HG02798 (cell line): ENCODE measurements around the gene MST1.

Experiments
- ATAC-seq: cut with Tn5 transposase; IDR thresholded peaks from one replicate; pipeline ENCODE4 v1.9.1; 2021; ENCODE audit warnings: mild to moderate bottlenecking; ENCODE audit not compliant: unreplicated experiment, poor library complexity

Gene MST1

DNA sequence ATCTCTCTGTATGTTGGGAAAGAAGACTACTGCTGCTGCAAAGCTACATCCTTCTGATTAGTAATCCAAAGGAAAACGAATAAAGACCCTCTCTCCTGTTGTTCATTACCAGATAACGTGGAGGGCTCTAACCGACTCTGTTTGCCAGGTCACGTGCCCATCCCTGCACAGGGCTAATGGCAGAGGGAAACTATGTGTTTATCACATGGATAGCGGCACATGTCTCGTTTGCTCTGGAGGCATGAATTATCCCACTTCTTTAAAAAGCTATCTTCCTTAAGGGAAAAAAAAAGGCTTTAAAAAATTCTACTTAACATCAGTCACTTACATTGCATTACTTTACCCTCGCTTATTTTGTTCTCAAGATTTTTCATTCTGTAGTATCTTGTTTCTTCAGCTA is 48.0 kb downstream of the MST1 start:
- ATAC-seq = no peak

DNA sequence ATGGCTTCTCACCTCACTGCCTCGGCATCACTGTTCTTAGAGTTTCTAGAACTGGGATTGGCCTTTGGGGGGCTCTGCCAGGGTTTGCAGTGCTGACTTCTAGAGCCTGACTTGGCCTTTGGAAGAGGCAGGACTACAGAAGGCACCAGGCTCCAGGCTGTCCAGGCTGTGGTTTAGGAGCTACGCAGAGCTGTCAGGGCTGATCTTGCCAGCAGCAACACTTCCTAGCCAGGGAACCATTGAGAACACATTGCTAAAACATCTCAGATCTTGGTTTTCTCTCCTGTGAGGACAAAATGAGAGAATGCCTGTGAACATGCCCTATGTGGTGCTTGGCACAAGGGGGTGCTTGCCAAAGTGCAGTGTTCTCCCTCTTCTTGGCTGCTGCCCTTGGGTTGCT is 49.7 kb downstream of the MST1 start:
- no peak for ATAC-seq

DNA sequence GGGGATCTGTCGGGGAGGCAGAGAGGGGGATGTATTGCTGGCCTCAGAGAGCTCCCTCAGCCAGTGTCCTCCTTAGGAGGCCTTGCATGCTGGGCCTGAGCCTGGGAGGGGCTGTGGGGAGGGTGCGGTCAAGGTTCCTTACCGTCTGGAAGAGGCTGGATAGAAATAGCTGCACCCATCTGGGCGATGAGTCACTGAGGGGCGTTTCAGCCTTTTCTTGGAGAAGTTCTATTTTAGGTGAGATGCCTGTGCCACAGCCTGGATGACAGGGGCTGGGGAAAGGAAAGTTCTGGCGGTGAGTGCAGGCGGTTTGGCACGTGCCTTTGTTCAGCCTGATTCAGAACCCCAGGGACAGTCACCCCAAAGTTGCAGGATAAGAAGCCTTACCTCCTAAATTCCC is 50.8 kb downstream of the MST1 start:
- no peak for ATAC-seq

DNA sequence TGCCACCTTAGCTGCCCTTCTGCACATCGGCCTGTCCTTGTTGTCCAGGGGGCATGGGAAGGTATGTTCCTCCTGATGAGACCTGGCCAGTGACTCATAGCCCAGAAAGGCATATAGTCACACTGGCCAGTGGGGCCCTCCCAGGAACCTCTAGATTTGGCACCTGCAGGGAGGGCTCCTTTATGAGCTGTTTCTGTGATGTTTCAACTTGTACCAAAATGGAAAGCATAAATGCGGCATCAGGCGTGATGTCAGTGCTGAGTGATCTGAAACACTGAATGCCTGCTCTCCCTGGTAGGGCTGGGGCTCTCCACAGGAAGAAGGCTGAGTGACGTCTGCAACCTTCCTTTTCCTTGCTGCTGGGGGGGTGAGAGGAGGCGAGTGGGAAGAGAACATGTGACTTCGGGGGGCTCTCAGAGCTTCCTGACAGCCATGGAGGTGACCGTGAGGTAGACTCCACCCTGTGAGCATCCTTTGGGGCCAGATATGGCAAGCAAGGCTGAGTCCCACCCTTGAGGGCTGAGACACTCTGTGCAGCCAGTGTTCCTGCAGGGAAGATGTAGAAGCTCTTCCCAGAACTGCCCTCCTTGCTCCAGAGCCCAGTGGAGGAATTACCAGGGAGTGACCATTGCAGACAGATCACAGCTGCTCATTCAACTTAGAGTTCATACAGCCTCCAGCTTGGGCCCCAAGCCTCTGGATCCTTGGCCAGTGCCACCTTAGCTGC is 52.2 kb downstream of the MST1 start:
- no peak for ATAC-seq

DNA sequence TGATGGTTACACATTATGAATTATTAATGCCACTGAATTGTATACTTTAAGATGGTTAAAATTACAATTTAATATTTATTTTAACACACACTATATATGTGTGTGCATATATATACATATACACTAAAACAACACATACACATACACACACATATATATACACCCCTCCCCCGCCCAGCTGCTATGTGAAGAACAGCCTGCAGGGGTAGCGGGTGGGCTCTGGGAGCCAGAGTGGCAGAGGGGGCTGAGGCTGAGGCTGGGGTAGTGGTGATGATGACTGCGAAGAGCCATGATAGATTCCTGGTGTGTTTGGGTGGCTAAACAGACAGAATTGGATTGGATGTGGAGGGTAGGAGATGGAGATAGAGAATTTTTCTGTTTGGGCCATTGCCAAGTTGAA is 54.5 kb downstream of the MST1 start:
- no peak for ATAC-seq
